ENCODE data around the gene HDAC9.

The HDAC9 gene

GRCh38 chr7:18623389-18623788, 127.8 kb downstream of the HDAC9 start:
- peaks cover 10% of the 10 kb centered on the region for H3K4me1 ChIP-seq (ENCODE audit: insufficient read depth, low read length, poor library complexity, severe bottlenecking)
- H3K27me3 ChIP-seq (ENCODE audit: insufficient read depth, low read length, poor library complexity, severe bottlenecking), result no peaks in the 10 kb centered on the region
- no peak overlapping the region for H3K4me3 ChIP-seq (ENCODE audit: low read length, poor library complexity, severe bottlenecking)
- no peak overlapping the region for H3K4me2 ChIP-seq (ENCODE audit: low read depth, low read length, poor library complexity, severe bottlenecking)
- no peaks in the 10 kb centered on the region for H3K9me3 ChIP-seq (ENCODE audit: insufficient read depth, low read depth, low read length)
- H3K9ac ChIP-seq (ENCODE audit: low read depth, low read length, poor library complexity, severe bottlenecking), result no peak overlapping the region
- H3K79me2 ChIP-seq (ENCODE audit: insufficient read depth, low read length), result no peaks in the 10 kb centered on the region
- no peak overlapping the region for H2AFZ ChIP-seq (ENCODE audit: low read length)
- H3F3A ChIP-seq (ENCODE audit: low read depth), result 0 out of 2 replicates have a peak, but pooled peaks cover 5% of the 10 kb centered on the region
- peaks cover 3% of the 10 kb centered on the region for H4K20me1 ChIP-seq (ENCODE audit: insufficient read depth, low read length, poor library complexity, severe bottlenecking)
- no peaks in the 10 kb centered on the region for H3K36me3 ChIP-seq (ENCODE audit: insufficient read depth, low read length)
- TF ChIP-seq CTCF (conservative IDR thresholded peaks at IDR 0.05; ENCODE audit: low read length) (no peak), EZH2phosphoT487 (IDR thresholded peaks at IDR 0.05; ENCODE audit: borderline replicate concordance) (no peak)
- no peaks in the 10 kb centered on the region for H3K9me2 ChIP-seq (replicated peaks; ENCODE audit: low read depth, low read length)

GRCh38 chr7:18624459-18624858, 128.9 kb downstream of the HDAC9 start:
- no peaks in the 10 kb centered on the region for H3K36me3 ChIP-seq (ENCODE audit: insufficient read depth, low read length)
- no peaks in the 10 kb centered on the region for H3K79me2 ChIP-seq (ENCODE audit: insufficient read depth, low read length)
- no peak overlapping the region for H2AFZ ChIP-seq (ENCODE audit: low read length)
- H3F3A ChIP-seq (ENCODE audit: low read depth), result no peaks in the 10 kb centered on the region
- H3K9me2 ChIP-seq (replicated peaks; ENCODE audit: low read depth, low read length), result no peaks in the 10 kb centered on the region
- H3K4me2 ChIP-seq (ENCODE audit: low read depth, low read length, poor library complexity, severe bottlenecking), result no peak overlapping the region
- TF ChIP-seq CTCF (conservative IDR thresholded peaks at IDR 0.05; ENCODE audit: low read length) (no peak), EZH2phosphoT487 (IDR thresholded peaks at IDR 0.05; ENCODE audit: borderline replicate concordance) (no peak)
- no peaks in the 10 kb centered on the region for H3K9me3 ChIP-seq (ENCODE audit: insufficient read depth, low read depth, low read length)
- peaks cover 3% of the 10 kb centered on the region for H4K20me1 ChIP-seq (ENCODE audit: insufficient read depth, low read length, poor library complexity, severe bottlenecking)
- H3K4me1 ChIP-seq (ENCODE audit: insufficient read depth, low read length, poor library complexity, severe bottlenecking), result peaks cover 5% of the 10 kb centered on the region
- no peak overlapping the region for H3K4me3 ChIP-seq (ENCODE audit: low read length, poor library complexity, severe bottlenecking)
- H3K9ac ChIP-seq (ENCODE audit: low read depth, low read length, poor library complexity, severe bottlenecking), result no peak overlapping the region
- no peaks in the 10 kb centered on the region for H3K27me3 ChIP-seq (ENCODE audit: insufficient read depth, low read length, poor library complexity, severe bottlenecking)

- Histone ChIP-seq H3K4me2 (ENCODE audit: low read depth, low read length, poor library complexity, severe bottlenecking) (no peak overlapping the region), H2AFZ (ENCODE audit: low read length) (no peak overlapping the region), H3F3A (ENCODE audit: low read depth) (no peaks in the 10 kb centered on the region), H4K20me1 (ENCODE audit: insufficient read depth, low read length, poor library complexity, severe bottlenecking) (no peaks in the 10 kb centered on the region), H3K4me3 (ENCODE audit: low read length, poor library complexity, severe bottlenecking) (no peak overlapping the region), H3K4me1 (ENCODE audit: insufficient read depth, low read length, poor library complexity, severe bottlenecking) (no peaks in the 10 kb centered on the region), H3K9me2 (replicated peaks; ENCODE audit: low read depth, low read length) (no peaks in the 10 kb centered on the region), H3K9ac (ENCODE audit: low read depth, low read length, poor library complexity, severe bottlenecking) (no peak overlapping the region), H3K27me3 (ENCODE audit: insufficient read depth, low read length, poor library complexity, severe bottlenecking) (no peaks in the 10 kb centered on the region), H3K9me3 (ENCODE audit: insufficient read depth, low read depth, low read length) (no peaks in the 10 kb centered on the region), H3K36me3 (ENCODE audit: insufficient read depth, low read length) (peaks cover 4% of the 10 kb centered on the region; the same call in 1 of the 2 replicates), H3K79me2 (ENCODE audit: insufficient read depth, low read length) (no peaks in the 10 kb centered on the region)
- TF ChIP-seq CTCF (conservative IDR thresholded peaks at IDR 0.05; ENCODE audit: low read length) (no peak), EZH2phosphoT487 (IDR thresholded peaks at IDR 0.05; ENCODE audit: borderline replicate concordance) (no peak)
Observed at GRCh38 chr7:18626086-18626485, 130.5 kb downstream of the HDAC9 start.

Data from Loucy (cell line).